Peyer's patch (tissue), 4 donors: ENCODE measurements around the gene WBP1L.

Experiments used
- POLR2A ChIP-seq, 2 donors: fragments of 450-650 bp; IDR thresholded peaks; one replicate each; pipeline ENCODE4 v1.5.1; 2017; ENCODE audit warnings: antibody characterized with exemption in 2 of 2, mild to moderate bottlenecking in 2 of 2, moderate library complexity in 2 of 2
- TF ChIP-seq, protein P1 (sequence below), 6 experiments: fragments of 450-650 bp in 4 of 6; fragments of 200-600 bp in 2 of 6; sonication (generic) in 1 of 6; IDR thresholded peaks; one replicate each; pipeline ENCODE4 v1.5.1; 2017 to 2019; ENCODE audit warnings: antibody characterized with exemption in 6 of 6, mild to moderate bottlenecking in 3 of 6, moderate library complexity in 1 of 6

DNA sequence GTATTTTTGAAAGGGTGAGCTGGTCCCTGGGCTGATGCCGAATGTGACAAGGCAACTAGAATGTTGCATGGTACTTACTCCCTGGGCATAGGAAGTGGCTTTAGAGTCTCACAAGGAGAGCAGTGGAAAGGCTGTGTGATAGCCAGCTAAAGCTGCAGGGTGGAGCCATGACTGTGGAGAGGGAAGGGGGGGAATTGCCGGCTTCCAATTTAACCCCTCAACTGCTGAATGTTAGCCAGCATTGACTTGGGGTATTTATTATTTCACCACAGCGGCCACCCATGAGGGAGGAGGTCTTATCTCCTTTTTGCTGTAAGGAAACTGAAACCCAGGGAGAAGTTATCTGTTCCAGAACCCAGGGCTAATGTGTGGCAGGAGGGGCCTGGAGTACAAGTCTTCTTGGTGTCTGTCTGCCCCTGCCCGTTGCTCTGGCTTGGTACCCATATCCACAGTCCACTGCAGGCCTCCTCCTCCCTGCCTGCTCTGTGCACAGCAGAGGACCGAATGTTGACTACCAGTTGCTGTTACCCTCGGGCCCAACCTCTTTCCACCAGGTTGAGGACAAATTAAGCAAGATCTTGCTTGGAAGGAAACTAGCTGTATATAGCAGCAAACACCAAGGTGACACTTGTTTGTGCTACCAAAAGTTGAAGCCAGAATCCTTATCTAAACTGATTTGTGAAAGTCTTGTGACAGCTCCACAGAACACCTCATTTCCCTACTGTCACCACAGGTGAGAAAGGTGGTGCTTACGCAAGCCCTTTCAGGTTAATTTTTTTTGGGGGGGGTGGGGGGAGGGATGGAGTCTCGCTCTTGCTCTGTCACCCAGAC lies 37.6 kb downstream of the WBP1L start:
- TF ChIP-seq, protein P1, sequence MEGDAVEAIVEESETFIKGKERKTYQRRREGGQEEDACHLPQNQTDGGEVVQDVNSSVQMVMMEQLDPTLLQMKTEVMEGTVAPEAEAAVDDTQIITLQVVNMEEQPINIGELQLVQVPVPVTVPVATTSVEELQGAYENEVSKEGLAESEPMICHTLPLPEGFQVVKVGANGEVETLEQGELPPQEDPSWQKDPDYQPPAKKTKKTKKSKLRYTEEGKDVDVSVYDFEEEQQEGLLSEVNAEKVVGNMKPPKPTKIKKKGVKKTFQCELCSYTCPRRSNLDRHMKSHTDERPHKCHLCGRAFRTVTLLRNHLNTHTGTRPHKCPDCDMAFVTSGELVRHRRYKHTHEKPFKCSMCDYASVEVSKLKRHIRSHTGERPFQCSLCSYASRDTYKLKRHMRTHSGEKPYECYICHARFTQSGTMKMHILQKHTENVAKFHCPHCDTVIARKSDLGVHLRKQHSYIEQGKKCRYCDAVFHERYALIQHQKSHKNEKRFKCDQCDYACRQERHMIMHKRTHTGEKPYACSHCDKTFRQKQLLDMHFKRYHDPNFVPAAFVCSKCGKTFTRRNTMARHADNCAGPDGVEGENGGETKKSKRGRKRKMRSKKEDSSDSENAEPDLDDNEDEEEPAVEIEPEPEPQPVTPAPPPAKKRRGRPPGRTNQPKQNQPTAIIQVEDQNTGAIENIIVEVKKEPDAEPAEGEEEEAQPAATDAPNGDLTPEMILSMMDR (IDR thresholded peaks at IDR 0.05), result no peak
- TF ChIP-seq POLR2A (IDR thresholded peaks at IDR 0.05), result no peak
